Right lobe of liver (tissue), 6 donors: Measurements from ENCODE around the gene PRDM16. TPM values are rescaled to one million over a fixed set of nuclear protein-coding genes. Genes with fewer than 3 reads are reported as not detected.

Experiments used
- ATAC-seq, 4 donors: fragments of 200-7000 bp; cut with Tn5 transposase; one replicate each; pipeline ENCODE4 v1.9.1; 2020; ENCODE audit warnings: mild to moderate bottlenecking in 4 of 4, moderate library complexity in 4 of 4
- DNase-seq, 3 donors: peaks; one replicate each; pipeline ENCODE4 v3.0.0-alpha.2; 2020
- H3K27ac ChIP-seq, 3 donors: fragments of 200-600 bp; one replicate each; pipeline ENCODE4 v1.8.0; 2022
- H3K27me3 ChIP-seq, 2 donors: fragments of 200-600 bp; one replicate each; pipeline ENCODE4 v1.8.0; 2022
- H3K36me3 ChIP-seq, 4 donors: fragments of 200-600 bp; sonication (generic) in 1 of 4; one replicate each; pipeline versions ENCODE4 v1.5.1 to v1.8.0; 2017 to 2022; ENCODE audit warnings: control low read depth in 1 of 4
- H3K4me1 ChIP-seq, 4 donors: fragments of 200-600 bp; sonication (generic) in 1 of 4; one replicate each; pipeline versions ENCODE4 v1.5.1 to v1.8.0; 2017 to 2022; ENCODE audit warnings: control low read depth in 1 of 4
- H3K4me3 ChIP-seq, 3 donors: fragments of 200-600 bp; one replicate each; pipeline ENCODE4 v1.8.0; 2022
- H3K9me3 ChIP-seq, 4 donors: fragments of 200-600 bp; sonication (generic) in 1 of 4; one replicate each; pipeline versions ENCODE4 v1.5.1 to v1.8.0; 2017 to 2022; ENCODE audit warnings: control low read depth in 1 of 4
- POLR2A ChIP-seq: fragments of 450-650 bp; IDR thresholded peaks from one replicate; pipeline ENCODE4 v1.6.1; 2017; ENCODE audit warnings: antibody characterized with exemption, mild to moderate bottlenecking
- WGBS: methylation state at CpG from one replicate; pipeline ENCODE4 v1.1.6; 2018; ENCODE audit warnings: low coverage, low lambda C conversion rate; ENCODE audit not compliant: insufficient coverage; ENCODE audit errors: missing lambda C conversion rate; 5-methylcytosine and 5-hydroxymethylcytosine counted together
- intact Hi-C, 2 donors: fragments of 100-400 bp; cut with DNase I; formaldehyde crosslinking; loops; one replicate each; pipeline versions ENCODE4 v1.11.2 to v1.14.1; 2022
- total RNA-seq, 6 experiments: library from RNA; depleted of rRNA in 2 of 6; stranded (reverse); fragments of >200 nt in 2 of 6; fragmentation: NEBNext Ultra II Directional in 3 of 6; extraction: Animal tissue kit (Norgen Biotek cat#: 25700) in 3 of 6; gene quantifications; one replicate each; pipeline versions ENCODE4 v1.1.0 to v1.2.4, GENCODE V29; 2016 to 2023
- TF ChIP-seq, protein P1 (sequence below), 4 donors: fragments of 200-600 bp in 3 of 4; fragments of 450-650 bp in 1 of 4; IDR thresholded peaks; one replicate each; pipeline versions ENCODE4 v1.5.1 to v1.8.0; 2016 to 2022; ENCODE audit warnings: antibody characterized with exemption in 4 of 4, mild to moderate bottlenecking in 2 of 4
- donor health status: DM: no; HTN: yes; CAD: no.
- donor health status: DM: no; HTN: no; CAD: no.
- donor health status: DM: no; HTN: no; CAD: no.
- donor health status: DM: no; HTN: yes; CAD: no.
- donor health status: DM: no; HTN: yes; CAD: no.

The PRDM16 gene
- total RNA-seq, 6 experiments from 2014 or later: 0.06 to 0.75 (median 0.28) TPM

DNA sequence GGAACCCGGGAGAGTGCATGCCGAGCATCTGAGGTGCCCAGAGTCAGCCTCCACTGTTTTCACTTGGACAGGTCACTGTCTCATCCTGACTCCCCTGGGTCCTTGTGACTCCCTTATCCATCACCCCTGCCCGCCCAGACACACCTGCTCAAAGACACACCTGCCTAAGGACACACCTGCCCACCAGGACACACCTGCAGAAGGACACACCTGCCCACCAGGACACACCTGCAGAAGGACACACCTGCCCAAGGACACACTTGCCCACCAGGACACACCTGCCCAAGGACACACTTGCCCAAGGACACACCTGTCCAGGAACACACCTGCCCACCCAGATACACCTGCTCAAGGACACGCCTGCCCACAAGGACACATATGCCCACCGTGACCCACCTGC lies 314.7 kb downstream of the PRDM16 start:
- WGBS: 39% methylated on average over 2 of the region's 5 CpGs
- no peaks in the 10 kb centered on the region for H3K27me3 ChIP-seq
- TF ChIP-seq POLR2A: no peak
- TF ChIP-seq, protein P1, sequence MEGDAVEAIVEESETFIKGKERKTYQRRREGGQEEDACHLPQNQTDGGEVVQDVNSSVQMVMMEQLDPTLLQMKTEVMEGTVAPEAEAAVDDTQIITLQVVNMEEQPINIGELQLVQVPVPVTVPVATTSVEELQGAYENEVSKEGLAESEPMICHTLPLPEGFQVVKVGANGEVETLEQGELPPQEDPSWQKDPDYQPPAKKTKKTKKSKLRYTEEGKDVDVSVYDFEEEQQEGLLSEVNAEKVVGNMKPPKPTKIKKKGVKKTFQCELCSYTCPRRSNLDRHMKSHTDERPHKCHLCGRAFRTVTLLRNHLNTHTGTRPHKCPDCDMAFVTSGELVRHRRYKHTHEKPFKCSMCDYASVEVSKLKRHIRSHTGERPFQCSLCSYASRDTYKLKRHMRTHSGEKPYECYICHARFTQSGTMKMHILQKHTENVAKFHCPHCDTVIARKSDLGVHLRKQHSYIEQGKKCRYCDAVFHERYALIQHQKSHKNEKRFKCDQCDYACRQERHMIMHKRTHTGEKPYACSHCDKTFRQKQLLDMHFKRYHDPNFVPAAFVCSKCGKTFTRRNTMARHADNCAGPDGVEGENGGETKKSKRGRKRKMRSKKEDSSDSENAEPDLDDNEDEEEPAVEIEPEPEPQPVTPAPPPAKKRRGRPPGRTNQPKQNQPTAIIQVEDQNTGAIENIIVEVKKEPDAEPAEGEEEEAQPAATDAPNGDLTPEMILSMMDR (IDR thresholded peaks at IDR 0.05): no peak
- H3K36me3 ChIP-seq: no peaks in the 10 kb centered on the region
- no peak overlapping the region for H3K27ac ChIP-seq
- H3K9me3 ChIP-seq: no peaks in the 10 kb centered on the region
- no peaks in the 10 kb centered on the region for H3K4me1 ChIP-seq
- no peak overlapping the region for H3K4me3 ChIP-seq
- intact Hi-C loops: no loop called here
- ATAC-seq (no peak), DNase-seq (no peak)

DNA sequence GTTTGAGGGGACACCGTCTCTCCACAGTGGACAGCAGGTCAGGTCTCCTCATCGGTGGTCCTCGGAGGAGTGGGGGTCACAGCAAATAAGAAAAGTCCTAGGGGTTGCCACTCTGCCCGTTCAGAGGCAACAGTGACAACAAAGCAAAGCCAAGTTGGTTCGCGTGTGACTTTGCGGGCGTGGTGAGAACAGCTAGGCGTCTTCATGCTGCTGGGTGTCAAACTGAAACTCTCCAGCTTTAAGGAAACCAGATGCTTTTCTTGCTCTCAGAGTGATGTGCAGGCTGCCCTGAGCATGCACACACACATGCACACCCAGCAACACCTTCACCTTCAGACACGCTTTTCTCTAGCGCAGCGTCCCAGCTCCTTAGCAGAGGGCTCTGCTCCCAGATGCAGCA lies 315.4 kb downstream of the PRDM16 start:
- no peak for ATAC-seq

DNA sequence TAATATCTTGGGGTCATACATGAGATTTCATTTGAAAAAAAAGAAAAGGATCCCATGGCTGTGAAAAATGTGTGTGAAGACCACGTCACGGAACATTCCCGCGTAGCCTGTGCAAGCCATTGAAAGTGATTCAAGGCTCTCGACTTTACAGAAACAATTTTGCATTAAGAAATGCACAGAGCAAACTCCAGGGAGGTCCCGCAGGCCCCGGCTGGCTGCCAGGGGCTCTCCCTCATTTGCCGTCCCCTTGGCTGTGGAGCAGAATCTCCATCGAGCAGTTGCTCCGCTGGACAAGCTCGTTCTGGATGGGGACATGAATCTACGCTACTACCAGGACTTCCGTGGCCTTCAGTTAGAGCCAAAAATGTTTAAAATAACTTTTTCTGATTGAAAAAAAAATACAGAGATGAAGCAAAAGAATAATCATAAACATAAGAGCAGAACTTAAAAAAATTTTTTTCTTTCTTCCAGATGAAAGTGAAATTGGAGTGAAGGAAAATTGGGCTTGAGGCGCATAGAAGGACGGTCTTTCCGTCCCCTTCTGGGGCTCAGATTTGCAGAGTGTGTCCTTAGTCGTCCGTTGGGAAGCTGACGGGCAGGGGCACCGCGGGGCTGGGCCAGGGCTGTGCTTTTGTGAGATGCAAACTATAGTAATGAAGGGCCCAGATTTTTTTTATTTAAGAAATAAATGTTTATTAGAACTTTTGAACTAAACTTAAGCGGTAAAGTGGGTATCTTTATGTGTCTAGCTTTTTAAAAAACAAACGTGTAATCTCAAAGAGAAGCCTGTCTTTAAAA lies 317.4 kb downstream of the PRDM16 start:
- Histone ChIP-seq H3K9me3 (no peaks in the 10 kb centered on the region), H3K27me3 (no peaks in the 10 kb centered on the region), H3K4me3 (no peak overlapping the region), H3K27ac (no peak overlapping the region), H3K36me3 (no peaks in the 10 kb centered on the region), H3K4me1 (no peaks in the 10 kb centered on the region)
- intact Hi-C loops: no loop called here
- WGBS: 65% methylated on average over 16 of the region's 23 CpGs
- DNase-seq (no peak), ATAC-seq (no peak)
- TF ChIP-seq, protein P1 (IDR thresholded peaks at IDR 0.05): no peak
- TF ChIP-seq POLR2A: no peak

More for the DNA sequence above, 315.4 kb downstream of the PRDM16 start:
- no peak for DNase-seq
- H3K27me3 ChIP-seq: no peaks in the 10 kb centered on the region
- no peak overlapping the region for H3K4me3 ChIP-seq
- intact Hi-C loops: no loop called here
- no peak overlapping the region for H3K27ac ChIP-seq
- no peaks in the 10 kb centered on the region for H3K4me1 ChIP-seq
- no peaks in the 10 kb centered on the region for H3K36me3 ChIP-seq
- WGBS: 50% methylated on average over 8 of the region's 12 CpGs
- TF ChIP-seq, protein P1 (IDR thresholded peaks at IDR 0.05): no peak
- TF ChIP-seq POLR2A: no peak
- H3K9me3 ChIP-seq: no peaks in the 10 kb centered on the region

DNA sequence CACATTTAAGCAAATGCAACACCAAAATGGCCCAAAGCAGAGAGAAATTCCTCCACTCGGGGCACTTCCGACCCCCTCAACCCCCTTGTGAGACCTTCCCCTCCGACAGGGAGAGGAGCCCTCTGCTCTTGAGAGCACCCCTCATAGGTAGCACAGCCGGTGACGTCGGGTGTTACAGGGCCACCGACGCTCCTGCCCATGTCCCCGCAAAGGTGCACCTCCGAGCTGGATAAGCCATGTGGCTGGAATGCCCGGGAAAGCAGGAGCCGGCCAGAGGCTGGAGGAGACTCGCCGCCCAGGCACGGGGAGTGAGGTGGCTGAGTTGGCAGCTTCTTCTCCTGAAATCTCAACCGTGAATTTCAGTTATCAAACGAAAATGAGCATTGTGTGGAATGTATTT lies 318.4 kb downstream of the PRDM16 start:
- H3K4me3 ChIP-seq: no peak overlapping the region
- WGBS: 61% methylated on average over 10 of the region's 17 CpGs
- H3K27ac ChIP-seq: no peak overlapping the region
- H3K9me3 ChIP-seq: no peaks in the 10 kb centered on the region
- H3K4me1 ChIP-seq: no peaks in the 10 kb centered on the region
- DNase-seq: no peak
- no peak for ATAC-seq
- peaks cover 0 to 2% of the 10 kb centered on the region in 2 donors for H3K27me3 ChIP-seq
- TF ChIP-seq POLR2A: no peak
- TF ChIP-seq, protein P1 (IDR thresholded peaks at IDR 0.05): no peak
- intact Hi-C loops: no loop called here
- no peaks in the 10 kb centered on the region for H3K36me3 ChIP-seq
